ENCODE measurements around the gene NAV3.

GRCh38 chr12:77847060-77847541, 16.4 kb downstream of the NAV3 start:
- TF ChIP-seq CTCF (IDR thresholded peaks at IDR 0.05; ENCODE audit: poor library complexity, severe bottlenecking) (no peak), EP300 (conservative IDR thresholded peaks at IDR 0.05; ENCODE audit: poor library complexity, severe bottlenecking) (no peak), RAD21 (conservative IDR thresholded peaks at IDR 0.05) (no peak), REST (IDR thresholded peaks at IDR 0.05; ENCODE audit: borderline replicate concordance) (no peak), POLR2AphosphoS5 (IDR thresholded peaks at IDR 0.05) (no peak), EZH2 (IDR thresholded peaks at IDR 0.05; ENCODE audit: borderline replicate concordance, insufficient read depth, low read length, poor library complexity, severe bottlenecking) (no peak)

Data from neural cell (in vitro differentiated cells).